Rectal smooth muscle tissue (tissue), 1 donor: ENCODE data around the gene ARMC3.
"Not testable (repeated sequence)": the region's sequence is repeated elsewhere in the genome, so short reads cannot be mapped to it uniquely, and the experiment has no call there.

Source experiments
- H3K27ac ChIP-seq: one replicate; pipeline ENCODE4 v1.7.0; 2013; ENCODE audit warnings: low read depth, low read length, inconsistent platforms
- H3K27me3 ChIP-seq: one replicate; pipeline ENCODE4 v1.7.0; 2013; ENCODE audit warnings: low read length; ENCODE audit not compliant: control insufficient read depth, insufficient read depth
- H3K36me3 ChIP-seq: one replicate; pipeline ENCODE4 v1.7.0; 2013; ENCODE audit warnings: low read length; ENCODE audit not compliant: control insufficient read depth, insufficient read depth
- H3K4me1 ChIP-seq: one replicate; pipeline ENCODE4 v1.7.0; 2013; ENCODE audit warnings: low read length; ENCODE audit not compliant: control insufficient read depth, insufficient read depth
- H3K4me3 ChIP-seq: one replicate; pipeline ENCODE4 v1.7.0; 2013; ENCODE audit warnings: low read length
- H3K9ac ChIP-seq: one replicate; pipeline ENCODE4 v1.7.0; 2013; ENCODE audit warnings: low read length

Gene ARMC3, protein sequence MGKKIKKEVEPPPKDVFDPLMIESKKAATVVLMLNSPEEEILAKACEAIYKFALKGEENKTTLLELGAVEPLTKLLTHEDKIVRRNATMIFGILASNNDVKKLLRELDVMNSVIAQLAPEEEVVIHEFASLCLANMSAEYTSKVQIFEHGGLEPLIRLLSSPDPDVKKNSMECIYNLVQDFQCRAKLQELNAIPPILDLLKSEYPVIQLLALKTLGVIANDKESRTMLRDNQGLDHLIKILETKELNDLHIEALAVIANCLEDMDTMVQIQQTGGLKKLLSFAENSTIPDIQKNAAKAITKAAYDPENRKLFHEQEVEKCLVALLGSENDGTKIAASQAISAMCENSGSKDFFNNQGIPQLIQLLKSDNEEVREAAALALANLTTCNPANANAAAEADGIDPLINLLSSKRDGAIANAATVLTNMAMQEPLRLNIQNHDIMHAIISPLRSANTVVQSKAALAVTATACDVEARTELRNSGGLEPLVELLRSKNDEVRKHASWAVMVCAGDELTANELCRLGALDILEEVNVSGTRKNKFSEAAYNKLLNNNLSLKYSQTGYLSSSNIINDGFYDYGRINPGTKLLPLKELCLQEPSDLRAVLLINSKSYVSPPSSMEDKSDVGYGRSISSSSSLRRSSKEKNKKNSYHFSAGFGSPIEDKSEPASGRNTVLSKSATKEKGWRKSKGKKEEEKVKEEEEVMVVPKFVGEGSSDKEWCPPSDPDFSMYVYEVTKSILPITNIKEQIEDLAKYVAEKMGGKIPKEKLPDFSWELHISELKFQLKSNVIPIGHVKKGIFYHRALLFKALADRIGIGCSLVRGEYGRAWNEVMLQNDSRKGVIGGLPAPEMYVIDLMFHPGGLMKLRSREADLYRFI

DNA sequence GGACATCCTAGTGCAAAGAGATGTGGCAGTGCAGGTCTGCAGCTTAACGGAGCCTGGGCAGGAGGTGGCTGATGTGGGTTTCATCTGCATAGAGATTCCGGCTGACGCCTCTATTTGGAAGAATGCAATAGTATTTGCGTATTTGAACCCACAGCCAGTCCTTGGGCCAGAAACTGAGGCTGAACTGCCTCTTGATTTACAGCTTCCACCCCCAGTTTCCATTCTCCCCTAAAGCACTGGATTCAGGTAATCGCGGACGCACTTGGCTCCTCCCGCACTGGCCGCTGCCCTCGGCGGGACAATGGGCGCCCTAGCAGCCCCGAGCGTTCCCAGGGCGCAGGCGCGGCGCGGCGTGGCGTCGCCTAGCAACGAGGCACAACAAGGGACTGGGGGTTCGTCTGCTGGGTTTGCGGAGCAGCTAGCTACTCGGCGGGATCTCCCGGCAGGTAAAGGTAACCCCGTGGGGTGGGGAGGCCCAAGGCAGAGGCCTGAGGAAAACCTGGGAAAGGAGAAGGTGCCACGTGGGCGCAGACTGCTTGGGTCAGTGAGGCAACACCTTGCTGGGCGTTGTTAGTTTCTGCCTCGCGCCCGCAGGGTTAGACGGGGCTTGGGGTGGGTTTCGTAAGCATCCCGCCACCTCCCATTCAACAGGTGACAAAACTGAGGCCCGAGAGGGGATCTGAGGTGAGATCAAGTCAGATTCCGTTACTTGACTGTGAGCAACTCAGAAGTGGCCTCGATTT, at the start of gene ARMC3:
ARMC3 (plus strand) TSS at position 393 of the 743 bp plus-strand sequence. CDS start 3,944 bp downstream, outside the sequence.
- peak within 1 kb of the TSS; percentile 41 for H3K4me3 ChIP-seq
- no peaks in the 10 kb centered on the region for H3K36me3 ChIP-seq
- H3K27me3 ChIP-seq: peaks cover 3% of the 10 kb centered on the region
- H3K27ac ChIP-seq: no peak within 1 kb of the TSS
- no peaks in the 10 kb centered on the region for H3K4me1 ChIP-seq
- H3K9ac ChIP-seq: no peak within 1 kb of the TSS

DNA sequence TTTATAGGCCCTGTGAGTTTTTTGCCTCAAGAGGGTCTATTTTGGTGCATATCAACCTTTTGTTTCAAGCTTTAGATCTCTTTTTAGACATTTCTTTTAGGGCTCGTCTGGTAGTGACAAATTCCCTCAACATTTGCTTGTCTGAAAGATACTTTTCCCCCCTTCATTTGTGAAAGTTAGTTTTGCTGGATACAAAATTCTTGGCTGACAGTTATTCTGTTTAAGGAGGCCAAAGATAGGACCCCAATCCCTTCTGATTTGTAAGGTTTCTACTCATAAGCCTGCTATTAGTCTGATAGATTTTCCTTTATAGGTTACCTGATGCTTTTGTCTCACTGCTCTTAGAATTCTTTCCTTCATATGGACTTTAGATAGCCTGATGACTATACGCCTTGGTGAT, 36.1 kb upstream of the ARMC3 start:
- Histone ChIP-seq H3K27ac (no peak overlapping the region), H3K4me3 (no peak overlapping the region), H3K27me3 (no peaks in the 10 kb centered on the region), H3K9ac (no peak overlapping the region), H3K36me3 (no peaks in the 10 kb centered on the region), H3K4me1 (no peaks in the 10 kb centered on the region)

DNA sequence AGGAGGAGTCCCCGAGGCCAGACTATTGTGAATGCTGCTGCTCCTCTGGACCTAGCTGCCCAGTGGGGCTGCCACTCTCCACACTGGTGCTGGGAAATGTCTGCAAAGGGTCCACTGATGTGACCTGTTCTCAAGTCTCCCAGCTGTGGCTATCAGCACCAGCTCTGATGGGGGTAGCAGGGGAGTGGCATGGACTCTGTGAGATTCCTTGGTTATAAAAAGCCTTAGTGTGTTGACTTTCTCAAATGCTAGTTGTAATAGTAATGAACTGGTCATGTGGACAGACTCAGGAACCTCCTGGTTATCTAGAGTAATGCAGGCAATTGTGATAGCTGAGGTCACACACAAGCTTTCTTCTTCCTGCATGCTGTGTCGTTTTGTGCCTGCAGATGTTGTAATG, 34.1 kb upstream of the ARMC3 start:
- no peak overlapping the region for H3K4me3 ChIP-seq
- H3K36me3 ChIP-seq: no peaks in the 10 kb centered on the region
- H3K9ac ChIP-seq: no peak overlapping the region
- no peak overlapping the region for H3K27ac ChIP-seq
- H3K27me3 ChIP-seq: no peaks in the 10 kb centered on the region
- H3K4me1 ChIP-seq: no peaks in the 10 kb centered on the region

DNA sequence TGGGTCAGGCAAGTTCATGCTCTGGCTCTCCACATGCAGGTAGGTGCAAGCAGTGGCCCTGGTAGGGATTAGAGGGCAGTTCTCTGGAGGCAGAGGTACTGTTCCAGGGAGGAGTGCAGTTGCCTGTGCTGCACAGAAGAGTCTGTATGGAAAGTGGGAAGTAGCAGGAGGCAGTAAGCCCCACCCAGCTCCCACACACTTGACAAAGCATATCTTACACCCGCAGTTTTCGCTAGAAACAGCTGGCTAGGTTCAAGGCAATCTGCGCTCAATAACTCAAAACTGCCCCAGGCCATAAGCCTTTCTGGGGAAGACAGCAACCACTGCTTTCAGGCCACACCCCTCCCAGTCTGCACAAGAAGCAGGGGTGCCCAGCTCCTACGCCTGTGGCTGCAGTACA, 33.1 kb upstream of the ARMC3 start:
- Histone ChIP-seq H3K9ac (no peak overlapping the region), H3K27ac (no peak overlapping the region), H3K4me1 (no peaks in the 10 kb centered on the region)

DNA sequence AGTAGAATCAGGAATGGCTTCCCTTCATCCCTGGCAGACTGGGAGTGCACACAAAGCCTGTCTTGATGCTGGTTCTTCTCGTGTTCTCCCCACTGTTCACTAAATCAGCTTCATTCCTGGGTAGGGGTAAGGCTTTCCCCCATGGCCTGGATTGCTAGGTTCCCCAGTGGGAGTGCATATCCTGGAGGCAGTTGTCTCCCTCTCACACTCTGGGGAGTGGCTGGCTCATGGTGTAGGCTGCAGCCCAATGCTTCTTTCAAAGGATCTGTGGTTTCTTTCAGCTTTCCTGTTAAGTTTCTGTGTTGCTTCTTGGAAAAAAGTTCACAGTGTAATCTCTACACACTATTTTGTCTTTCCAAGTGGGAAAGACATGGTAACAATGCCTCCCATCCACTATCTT, 32.6 kb upstream of the ARMC3 start:
- Histone ChIP-seq H3K27me3 (no peaks in the 10 kb centered on the region), H3K36me3 (no peaks in the 10 kb centered on the region), H3K4me1 (no peaks in the 10 kb centered on the region), H3K27ac (no peak overlapping the region), H3K4me3 (no peak overlapping the region), H3K9ac (no peak overlapping the region)

More for the DNA sequence above, 33.1 kb upstream of the ARMC3 start:
- Histone ChIP-seq H3K36me3 (no peaks in the 10 kb centered on the region), H3K4me3 (no peak overlapping the region), H3K27me3 (no peaks in the 10 kb centered on the region)

DNA sequence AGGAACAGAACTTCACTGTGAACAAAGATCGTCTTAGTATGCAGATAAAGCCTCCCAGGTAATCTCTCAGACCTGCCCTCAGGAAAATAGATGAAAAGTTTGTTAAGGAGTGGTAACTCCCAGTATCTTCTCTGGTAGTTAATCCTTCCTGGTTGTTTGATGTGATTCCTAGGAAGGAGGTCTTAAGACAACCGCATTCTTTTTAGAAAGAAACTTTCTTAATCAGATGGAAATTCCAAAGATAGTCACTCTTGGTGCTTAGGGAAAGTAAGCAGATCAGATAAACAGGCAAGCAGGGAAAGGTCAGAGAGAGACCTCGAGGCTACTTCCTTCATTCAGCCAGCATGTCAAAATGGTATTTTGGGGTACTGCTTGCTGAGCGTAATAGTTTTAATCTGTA, 30.5 kb upstream of the ARMC3 start:
- Histone ChIP-seq H3K36me3 (no peaks in the 10 kb centered on the region), H3K9ac (no peak overlapping the region), H3K4me1 (no peaks in the 10 kb centered on the region), H3K27me3 (no peaks in the 10 kb centered on the region), H3K4me3 (no peak overlapping the region), H3K27ac (no peak overlapping the region)

DNA sequence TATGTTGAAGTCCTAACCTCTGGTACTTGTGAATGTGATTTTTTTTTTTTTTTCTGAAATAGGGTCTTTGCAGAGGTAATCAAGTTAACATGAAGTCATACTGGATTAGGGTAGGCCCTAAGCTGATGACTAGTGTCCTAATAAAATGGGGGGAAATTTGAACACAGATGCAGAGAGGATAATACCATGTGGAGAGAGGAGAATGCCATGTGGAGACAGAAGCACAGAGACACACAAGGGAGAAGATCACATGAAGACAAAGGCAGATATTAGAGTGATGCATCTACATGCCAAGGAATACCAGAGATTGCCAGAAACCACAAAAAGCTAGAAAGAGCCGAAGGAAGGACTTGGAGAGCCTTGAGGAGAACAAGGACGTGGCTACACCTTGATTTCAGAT, 28.5 kb upstream of the ARMC3 start:
- no peaks in the 10 kb centered on the region for H3K27me3 ChIP-seq
- no peak overlapping the region for H3K4me3 ChIP-seq
- no peak overlapping the region for H3K9ac ChIP-seq
- H3K36me3 ChIP-seq: no peaks in the 10 kb centered on the region
- H3K4me1 ChIP-seq: no peaks in the 10 kb centered on the region
- H3K27ac ChIP-seq: no peak overlapping the region

DNA sequence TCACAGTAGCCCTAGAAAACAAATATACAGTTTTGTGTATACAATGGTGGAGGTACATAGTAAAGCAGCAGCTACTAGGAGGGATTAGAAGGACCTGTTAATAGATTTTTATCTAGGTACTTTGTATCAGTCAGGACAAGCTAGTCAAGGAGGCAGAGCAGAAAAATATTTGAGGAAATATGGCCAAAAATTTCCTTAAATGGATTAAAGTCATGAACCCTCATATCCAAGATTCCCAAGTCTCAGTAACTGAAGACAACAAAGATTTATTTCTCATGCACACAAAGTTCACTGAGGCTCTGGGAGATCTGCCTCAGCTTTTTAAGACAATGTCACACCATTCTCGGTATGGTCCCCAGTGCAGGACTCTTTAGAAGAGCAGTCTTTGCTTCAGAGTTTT, 28.1 kb upstream of the ARMC3 start:
- no peaks in the 10 kb centered on the region for H3K27me3 ChIP-seq
- no peak overlapping the region for H3K4me3 ChIP-seq
- no peak overlapping the region for H3K9ac ChIP-seq

DNA sequence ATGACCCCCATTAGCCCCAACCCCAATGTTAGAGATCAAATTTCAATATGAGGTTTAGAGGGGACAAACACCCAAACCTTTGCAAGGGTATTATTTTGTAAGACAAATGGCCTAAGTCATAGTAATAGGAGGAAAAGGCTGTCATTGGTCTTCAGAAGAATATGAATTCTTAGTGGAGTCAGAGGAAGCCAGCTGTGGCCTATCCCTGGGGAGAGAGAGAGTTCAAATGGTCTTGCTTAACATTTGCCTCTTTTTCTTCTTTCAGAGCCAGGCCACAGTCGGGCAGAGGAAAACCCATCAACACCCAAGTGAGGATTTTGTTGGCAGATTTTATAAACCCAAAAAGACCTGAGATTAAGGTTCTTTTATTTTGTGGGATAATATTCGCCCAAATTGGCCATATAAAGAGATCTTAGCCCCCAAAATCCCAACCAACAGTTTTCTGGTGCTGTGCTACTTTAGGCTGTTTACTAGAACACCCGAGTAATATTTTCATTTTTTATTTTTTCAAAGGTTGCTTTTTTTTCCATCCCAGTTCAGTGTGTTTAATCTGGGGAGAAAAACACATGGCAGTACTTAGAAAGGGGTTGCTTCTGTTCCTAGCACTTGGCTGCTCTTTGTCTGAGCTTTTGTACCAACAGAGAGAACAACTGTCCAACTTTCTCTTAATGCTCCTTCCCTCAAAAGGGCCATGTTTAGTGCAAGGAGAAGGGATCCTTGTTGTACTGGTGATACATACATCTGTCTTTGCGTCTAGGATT, 26.8 kb upstream of the ARMC3 start:
- Histone ChIP-seq H3K27me3 (no peaks in the 10 kb centered on the region), H3K4me1 (no peaks in the 10 kb centered on the region), H3K27ac (no peak overlapping the region), H3K9ac (no peak overlapping the region), H3K4me3 (no peak overlapping the region), H3K36me3 (no peaks in the 10 kb centered on the region)

More for the DNA sequence above, 28.1 kb upstream of the ARMC3 start:
- Histone ChIP-seq H3K36me3 (no peaks in the 10 kb centered on the region), H3K4me1 (no peaks in the 10 kb centered on the region), H3K27ac (no peak overlapping the region)

DNA sequence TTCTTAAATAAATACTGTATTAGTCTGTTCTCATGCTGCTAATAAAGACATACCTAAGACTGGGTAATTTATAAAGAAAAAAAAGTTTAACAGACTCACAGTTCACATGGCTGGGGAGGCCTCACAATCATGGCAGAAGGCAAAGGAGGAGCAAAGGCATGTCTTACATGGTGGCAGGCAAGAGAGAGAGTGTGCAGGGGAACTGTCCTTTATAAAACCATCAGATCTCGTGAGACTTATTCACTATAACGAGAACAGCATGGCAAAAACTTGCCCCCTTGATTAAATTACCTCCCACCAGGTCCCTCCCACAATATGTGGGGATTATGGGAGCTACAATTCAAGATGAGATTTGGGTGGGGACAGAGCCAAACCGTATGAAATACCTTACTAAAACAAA, 25.7 kb upstream of the ARMC3 start:
- H3K36me3 ChIP-seq, H3K27ac ChIP-seq, H3K4me3 ChIP-seq, H3K4me1 ChIP-seq, H3K27me3 ChIP-seq, H3K9ac ChIP-seq: not testable (repeated sequence)

DNA sequence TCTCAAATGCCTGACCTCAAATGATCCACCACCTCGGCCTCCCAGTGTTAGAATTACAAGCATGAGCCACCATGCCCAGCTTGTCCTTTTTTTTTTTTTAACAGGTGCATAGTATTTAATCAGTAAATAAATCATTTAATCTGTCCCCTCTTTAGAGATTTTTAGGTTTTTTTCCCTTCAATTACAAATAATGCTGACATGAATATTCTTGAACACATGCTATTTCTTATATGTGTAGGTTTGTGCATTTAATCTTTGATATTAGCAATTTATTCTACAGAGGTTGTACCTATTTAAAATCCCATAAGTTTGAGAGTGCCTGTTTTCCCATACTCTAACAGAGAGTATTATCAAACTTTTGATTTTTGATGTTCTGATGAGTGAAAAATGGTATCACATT, 24.2 kb upstream of the ARMC3 start:
- Histone ChIP-seq H3K27me3 (no peaks in the 10 kb centered on the region), H3K27ac (no peak overlapping the region), H3K4me3 (no peak overlapping the region), H3K9ac (no peak overlapping the region), H3K4me1 (no peaks in the 10 kb centered on the region), H3K36me3 (no peaks in the 10 kb centered on the region)

DNA sequence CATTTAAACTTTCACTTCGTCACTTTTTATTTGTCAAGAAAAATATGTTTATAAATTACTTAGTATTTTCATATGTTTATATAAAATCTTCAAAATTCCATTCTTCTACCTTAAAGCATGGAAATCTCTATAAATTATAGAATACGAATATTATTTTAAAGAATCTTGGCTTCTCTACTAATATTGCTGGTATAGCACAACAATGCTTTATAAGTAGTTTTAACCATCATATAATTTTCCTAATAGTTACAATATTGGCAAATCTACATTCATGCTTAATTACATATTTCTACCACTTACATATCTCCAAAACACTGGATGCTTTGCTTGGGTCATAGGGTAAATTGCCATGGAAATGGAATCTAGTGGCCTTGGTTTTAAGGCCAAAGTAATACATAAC, 21.1 kb upstream of the ARMC3 start:
- Histone ChIP-seq H3K9ac (no peak overlapping the region), H3K4me1 (no peaks in the 10 kb centered on the region), H3K27ac (no peak overlapping the region), H3K4me3 (no peak overlapping the region), H3K27me3 (no peaks in the 10 kb centered on the region), H3K36me3 (no peaks in the 10 kb centered on the region)
